Vagina (tissue), 2 donors: ENCODE data around the gene RAB40C. TPM values are rescaled to one million over a fixed set of nuclear protein-coding genes. Genes with fewer than 3 reads are reported as not detected.

Source experiments
- DNase-seq, 2 donors: peaks; one replicate each; pipeline ENCODE4 v3.0.0-alpha.2; 2017; ENCODE audit errors: extremely low spot score in 2 of 2
- H3K27ac ChIP-seq: fragments of 200-600 bp; sonication (generic); one replicate; pipeline ENCODE4 v1.5.1; 2019
- H3K27me3 ChIP-seq: fragments of 200-600 bp; sonication (generic); one replicate; pipeline ENCODE4 v1.5.1; 2019
- H3K36me3 ChIP-seq, 2 donors: fragments of 200-600 bp; sonication (generic); one replicate each; pipeline ENCODE4 v1.5.1; 2017 to 2019
- H3K4me1 ChIP-seq: fragments of 200-600 bp; sonication (generic); one replicate; pipeline ENCODE4 v1.5.1; 2019
- H3K4me3 ChIP-seq, 2 donors: fragments of 200-600 bp; sonication (generic); 1 replicate in 1 of 2; 2 replicates in 1 of 2; pipeline ENCODE4 v1.5.1; 2016 to 2019
- H3K9me3 ChIP-seq: fragments of 200-600 bp; sonication (generic); one replicate; pipeline ENCODE4 v1.5.1; 2019
- CTCF ChIP-seq, 3 experiments: fragments of 450-650 bp in 2 of 3; fragments of 200-600 bp in 1 of 3; sonication (generic) in 1 of 3; IDR thresholded peaks; one replicate each; pipeline ENCODE4 v1.5.1; 2017 to 2019; ENCODE audit warnings: antibody characterized with exemption in 3 of 3, mild to moderate bottlenecking in 2 of 3, moderate library complexity in 2 of 3
- POLR2A ChIP-seq, 2 donors: fragments of 450-650 bp; IDR thresholded peaks; one replicate each; pipeline ENCODE4 v1.6.1; 2017; ENCODE audit warnings: antibody characterized with exemption in 2 of 2, mild to moderate bottlenecking in 2 of 2, moderate library complexity in 2 of 2
- POLR2AphosphoS5 ChIP-seq, 2 donors: sonication (generic); formaldehyde crosslinking; IDR thresholded peaks; one replicate each; pipeline ENCODE4 v1.9.0; 2017; ENCODE audit warnings: antibody characterized with exemption in 2 of 2, mild to moderate bottlenecking in 2 of 2, low read depth in 1 of 2; ENCODE audit not compliant: insufficient read depth in 1 of 2
- intact Hi-C: fragments of 100-400 bp; cut with DNase I; formaldehyde crosslinking; loops from one replicate; pipeline ENCODE4 v1.15.1; 2023
- total RNA-seq: library from RNA; depleted of rRNA; stranded (reverse); fragments of >200 nt; gene quantifications from one replicate; pipeline ENCODE4 v1.2.3, GENCODE V29; 2016

Gene RAB40C
- total RNA-seq, 1 donor from 2014 or later, result 41.3 TPM

GRCh38 chr16:566475-567372 is 23.1 kb upstream of the RAB40C start, which contains the start of gene NHLRC4:
NHLRC4 (plus strand) TSS chr16:567005; CDS start chr16:568048, 1,043 bp downstream.
- H3K27ac ChIP-seq, result peak within 1 kb of the TSS; percentile 30
- no peak for DNase-seq

DNA sequence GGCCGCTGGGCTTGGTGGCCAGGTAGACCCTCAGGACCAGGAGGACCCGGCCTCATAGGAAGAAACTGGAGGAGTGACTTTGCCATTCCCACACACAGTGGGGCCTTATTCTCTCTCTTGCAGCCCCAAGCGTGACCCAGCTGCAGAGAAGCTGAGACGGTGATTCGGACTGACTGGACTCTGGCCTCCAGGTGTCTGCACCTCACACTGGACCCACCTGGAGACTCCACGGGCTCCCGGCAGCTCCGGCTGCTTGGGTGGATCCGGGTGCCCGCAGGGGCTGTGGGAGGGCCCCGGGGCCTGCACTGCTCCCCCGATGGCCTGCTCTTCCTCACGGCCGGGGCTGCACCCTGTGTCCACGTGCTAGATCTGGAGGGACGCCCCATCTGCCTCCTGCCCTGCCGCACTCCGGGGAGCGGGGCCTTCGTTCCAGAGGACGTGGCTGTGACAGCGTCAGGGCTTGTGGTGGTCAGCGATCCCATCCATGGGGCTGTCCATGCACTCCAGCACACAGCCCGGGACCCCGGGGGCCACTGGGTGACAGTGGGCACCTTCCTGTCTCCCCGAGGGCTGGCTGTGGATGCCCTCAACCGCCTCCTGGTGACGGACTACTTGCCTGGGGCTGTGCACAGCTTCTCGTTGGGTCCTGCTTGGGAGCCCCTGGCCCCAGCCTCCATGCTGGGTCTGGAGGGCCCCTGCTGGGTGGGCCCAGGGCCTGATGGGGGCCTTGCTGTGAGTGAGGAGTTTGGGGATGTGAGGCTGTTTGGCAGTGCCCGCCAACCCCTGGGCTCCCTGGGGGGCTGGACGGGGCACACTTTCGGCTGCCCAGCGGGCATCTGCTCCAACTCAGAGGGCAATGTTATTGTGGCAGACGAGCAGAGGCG is 22.3 kb upstream of the RAB40C start:
- intact Hi-C loops, result no loop called here
- no peaks in the 10 kb centered on the region for H3K9me3 ChIP-seq
- H3K27me3 ChIP-seq, result no peaks in the 10 kb centered on the region
- DNase-seq, result no peak
- TF ChIP-seq POLR2A (IDR thresholded peaks at IDR 0.05) (no peak), POLR2AphosphoS5 (IDR thresholded peaks at IDR 0.05; ENCODE audit: insufficient read depth in 1 of 2, low read depth in 1 of 2) (no peak), CTCF (IDR thresholded peaks at IDR 0.05) (no peak)
- peaks cover 50% of the 10 kb centered on the region for H3K4me1 ChIP-seq
- no peak overlapping the region for H3K27ac ChIP-seq
- H3K4me3 ChIP-seq, result peak overlapping the region; percentile 20 to 38
- H3K36me3 ChIP-seq, result no peaks in the 10 kb centered on the region

More at GRCh38 chr16:566475-567372, 23.1 kb upstream of the RAB40C start, which contains the start of gene NHLRC4:
- H3K36me3 ChIP-seq, result no peaks in the 10 kb centered on the region
- H3K9me3 ChIP-seq, result no peaks in the 10 kb centered on the region
- no peaks in the 10 kb centered on the region for H3K27me3 ChIP-seq
- TF ChIP-seq POLR2A (IDR thresholded peaks at IDR 0.05) (no peak), CTCF (IDR thresholded peaks at IDR 0.05) (no peak), POLR2AphosphoS5 (IDR thresholded peaks at IDR 0.05; ENCODE audit: insufficient read depth in 1 of 2, low read depth in 1 of 2) (peak in 1 of 2 donors; percentile 13)
- intact Hi-C loops, result no loop called here
- peak within 1 kb of the TSS; percentile 20 to 38 for H3K4me3 ChIP-seq
- peaks cover 50% of the 10 kb centered on the region for H3K4me1 ChIP-seq

- Histone ChIP-seq H3K4me3 (peak overlapping the region; percentile 89 to 94), H3K4me1 (peaks cover 50% of the 10 kb centered on the region)
These were observed 21.2 kb upstream of the RAB40C start for GRCh38 chr16:568401-569258.

More at GRCh38 chr16:568401-569258, 21.2 kb upstream of the RAB40C start:
- no peaks in the 10 kb centered on the region for H3K27me3 ChIP-seq
- H3K9me3 ChIP-seq, result no peaks in the 10 kb centered on the region
- TF ChIP-seq POLR2A (IDR thresholded peaks at IDR 0.05) (no peak), POLR2AphosphoS5 (IDR thresholded peaks at IDR 0.05; ENCODE audit: insufficient read depth in 1 of 2, low read depth in 1 of 2) (no peak), CTCF (IDR thresholded peaks at IDR 0.05) (no peak)
- peak overlapping the region; percentile 80 for H3K27ac ChIP-seq
- no peak for DNase-seq
- intact Hi-C loops, result no loop called here
- H3K36me3 ChIP-seq, result no peaks in the 10 kb centered on the region
